Activated T-cell treated with anti-CD3 and anti-CD28 coated beads, Interleukin-2, amount 50 U/mL, for 4 hours (primary cell): ENCODE results near the gene WT1. TPM values are rescaled to one million over a fixed set of nuclear protein-coding genes. Genes with fewer than 3 reads are reported as not detected.
A peak's percentile ranks its signal among the peaks of the same experiment; 100 is the strongest.

ENCODE experiments used
- ATAC-seq, 2 donors: fragments of 200-7000 bp; cut with Tn5 transposase; one replicate each; pipeline ENCODE4 v1.10.0; 2021
- DNase-seq: peaks from one replicate; pipeline ENCODE4 v3.0.0-alpha.2; 2020
- H3K27me3 Mint-ChIP-seq: one replicate; pipeline ENCODE4 v1.8.0; 2021; ENCODE audit warnings: low read depth, mixed read lengths
- H3K36me3 Mint-ChIP-seq: one replicate; pipeline ENCODE4 v1.8.0; 2022; ENCODE audit warnings: mixed read lengths; ENCODE audit not compliant: insufficient read depth
- H3K4me1 Mint-ChIP-seq: one replicate; pipeline ENCODE4 v1.8.0; 2021; ENCODE audit warnings: low read depth, mixed read lengths
- H3K4me3 Mint-ChIP-seq: one replicate; pipeline ENCODE4 v1.8.0; 2021; ENCODE audit warnings: mild to moderate bottlenecking, moderate library complexity, mixed read lengths
- H3K9me3 Mint-ChIP-seq: one replicate; pipeline ENCODE4 v1.8.0; 2021; ENCODE audit warnings: mixed read lengths
- total RNA-seq, 3 donors: library from RNA; stranded (reverse); gene quantifications; one replicate each; pipeline ENCODE4 v1.2.1, GENCODE V29; 2021

The WT1 gene
- total RNA-seq, 3 donors from 2014 or later = 0.18 to 0.30 TPM; not detected in 1

- Mint-ChIP-seq H3K36me3 (no peaks in the 10 kb centered on the region), H3K9me3 (no peaks in the 10 kb centered on the region), H3K4me1 (peaks cover 22% of the 10 kb centered on the region), H3K4me3 (no peak overlapping the region), H3K27me3 (peaks cover 29% of the 10 kb centered on the region)
- DNase-seq = no peak
- ATAC-seq = no peak
Measured at GRCh38 chr11:32421992-32422391, 13.3 kb downstream of the WT1 start.

DNA sequence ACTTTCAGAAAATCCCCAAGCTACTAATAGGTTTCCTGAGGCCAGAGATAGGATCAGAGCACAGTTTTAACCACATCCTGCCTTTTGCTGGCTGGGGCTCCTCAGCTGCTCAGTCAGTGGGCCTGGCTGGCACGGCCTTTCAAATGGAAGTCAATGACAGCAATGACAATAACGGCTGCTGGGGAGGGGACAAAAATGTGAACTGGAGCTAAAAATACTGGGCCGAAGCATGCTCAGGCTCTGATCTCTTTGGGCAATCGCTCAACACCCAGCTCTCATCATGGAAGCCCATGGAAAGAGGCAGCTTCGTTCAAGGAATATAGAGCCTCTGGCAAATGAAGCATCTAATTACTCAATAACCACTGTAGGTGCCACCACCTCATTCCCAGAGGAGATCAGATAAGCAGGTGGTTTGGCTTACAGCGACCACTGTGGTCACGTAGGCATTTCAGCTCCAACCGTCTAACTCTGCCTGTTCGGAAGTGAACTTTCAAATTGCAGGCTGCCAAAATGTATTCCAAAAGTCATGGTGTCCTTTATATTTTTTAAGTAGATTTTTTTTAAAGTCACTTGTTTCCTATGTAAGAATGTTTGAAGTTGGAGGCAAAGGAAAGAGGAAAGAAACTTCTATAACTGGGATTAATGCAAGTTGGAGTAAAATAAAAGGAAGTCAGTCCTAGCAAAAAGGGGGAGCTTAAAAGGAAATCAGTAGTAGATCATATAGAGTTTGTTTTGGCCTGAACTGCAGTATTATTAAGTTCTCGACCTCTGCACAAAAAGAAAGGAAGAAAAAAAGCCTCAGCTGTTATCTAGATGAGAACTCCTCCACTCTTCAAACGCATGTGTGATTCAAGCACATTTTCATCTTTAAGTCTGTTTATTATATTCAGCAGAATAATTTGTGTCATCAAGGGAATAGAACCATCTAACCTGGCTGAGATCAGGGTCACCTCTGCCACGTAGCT is 14.1 kb downstream of the WT1 start:
- Mint-ChIP-seq H3K4me1 (peaks cover 19% of the 10 kb centered on the region), H3K4me3 (no peak overlapping the region), H3K36me3 (no peaks in the 10 kb centered on the region), H3K27me3 (peaks cover 22% of the 10 kb centered on the region), H3K9me3 (no peaks in the 10 kb centered on the region)
- no peak for DNase-seq
- ATAC-seq = peak; percentile 55 to 58

- ATAC-seq = no peak
- peaks cover 17% of the 10 kb centered on the region for H3K4me1 Mint-ChIP-seq
- no peaks in the 10 kb centered on the region for H3K9me3 Mint-ChIP-seq
- no peaks in the 10 kb centered on the region for H3K36me3 Mint-ChIP-seq
- DNase-seq = no peak
- H3K27me3 Mint-ChIP-seq = peaks cover 13% of the 10 kb centered on the region
- H3K4me3 Mint-ChIP-seq = no peak overlapping the region
Measured at GRCh38 chr11:32420139-32420538, 15.2 kb downstream of the WT1 start.

GRCh38 chr11:32418836-32419235 is 16.5 kb downstream of the WT1 start:
- H3K36me3 Mint-ChIP-seq = no peaks in the 10 kb centered on the region
- ATAC-seq = no peak
- H3K9me3 Mint-ChIP-seq = no peaks in the 10 kb centered on the region
- peaks cover 17% of the 10 kb centered on the region for H3K4me1 Mint-ChIP-seq
- H3K27me3 Mint-ChIP-seq = peaks cover 5% of the 10 kb centered on the region
- H3K4me3 Mint-ChIP-seq = no peak overlapping the region
- no peak for DNase-seq

- H3K4me1 Mint-ChIP-seq = peaks cover 17% of the 10 kb centered on the region
- H3K4me3 Mint-ChIP-seq = no peak overlapping the region
- no peaks in the 10 kb centered on the region for H3K36me3 Mint-ChIP-seq
- no peak for DNase-seq
- H3K9me3 Mint-ChIP-seq = no peaks in the 10 kb centered on the region
- no peak for ATAC-seq
- H3K27me3 Mint-ChIP-seq = peaks cover 7% of the 10 kb centered on the region
Measured at GRCh38 chr11:32417806-32418205, 17.5 kb downstream of the WT1 start.

- DNase-seq = no peak
- Mint-ChIP-seq H3K27me3 (peaks cover 3% of the 10 kb centered on the region), H3K9me3 (no peaks in the 10 kb centered on the region), H3K4me3 (no peak overlapping the region), H3K4me1 (peaks cover 7% of the 10 kb centered on the region), H3K36me3 (no peaks in the 10 kb centered on the region)
- ATAC-seq = no peak
Measured at GRCh38 chr11:32416301-32416700, 19.0 kb downstream of the WT1 start.

GRCh38 chr11:32414925-32415324 is 20.4 kb downstream of the WT1 start:
- H3K27me3 Mint-ChIP-seq = peaks cover 7% of the 10 kb centered on the region
- no peak overlapping the region for H3K4me3 Mint-ChIP-seq
- no peaks in the 10 kb centered on the region for H3K36me3 Mint-ChIP-seq
- H3K9me3 Mint-ChIP-seq = no peaks in the 10 kb centered on the region
- ATAC-seq (no peak), DNase-seq (no peak)
- no peaks in the 10 kb centered on the region for H3K4me1 Mint-ChIP-seq

DNA sequence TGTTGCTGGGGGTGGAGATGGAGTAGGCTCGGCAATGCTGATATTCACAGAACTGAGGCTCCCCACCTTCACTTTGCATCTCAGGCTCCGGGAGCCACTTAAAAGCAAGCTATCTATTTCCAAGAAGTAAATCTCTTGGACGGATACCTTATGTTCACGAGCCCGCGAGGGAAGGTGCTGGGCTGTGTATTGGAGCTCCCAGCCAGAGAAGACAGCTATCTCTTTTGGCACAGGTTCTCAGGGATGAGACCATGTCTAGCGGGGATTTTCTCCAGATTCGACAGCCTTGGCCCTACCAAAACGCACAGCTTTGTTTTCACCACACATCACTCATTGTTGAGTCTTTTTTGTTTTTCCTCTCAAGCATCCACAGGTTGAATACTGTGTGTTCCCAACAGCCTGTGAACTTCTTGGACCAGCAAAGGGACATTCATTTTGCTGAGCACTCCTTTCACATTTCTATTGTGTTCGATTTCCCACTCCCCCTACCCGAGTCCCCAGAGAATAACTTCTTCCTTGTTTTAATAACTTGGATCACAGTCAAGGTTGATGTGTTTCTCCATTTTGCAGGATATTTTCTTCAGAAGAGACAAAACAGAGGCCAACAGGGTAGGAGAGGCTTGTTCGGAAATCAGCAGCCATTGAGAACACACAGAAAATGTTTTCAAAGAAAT is 23.3 kb downstream of the WT1 start:
- peaks cover 16% of the 10 kb centered on the region for H3K27me3 Mint-ChIP-seq
- H3K4me3 Mint-ChIP-seq = no peak overlapping the region
- DNase-seq (no peak), ATAC-seq (no peak)
- no peaks in the 10 kb centered on the region for H3K4me1 Mint-ChIP-seq
- no peaks in the 10 kb centered on the region for H3K36me3 Mint-ChIP-seq
- H3K9me3 Mint-ChIP-seq = no peaks in the 10 kb centered on the region

DNA sequence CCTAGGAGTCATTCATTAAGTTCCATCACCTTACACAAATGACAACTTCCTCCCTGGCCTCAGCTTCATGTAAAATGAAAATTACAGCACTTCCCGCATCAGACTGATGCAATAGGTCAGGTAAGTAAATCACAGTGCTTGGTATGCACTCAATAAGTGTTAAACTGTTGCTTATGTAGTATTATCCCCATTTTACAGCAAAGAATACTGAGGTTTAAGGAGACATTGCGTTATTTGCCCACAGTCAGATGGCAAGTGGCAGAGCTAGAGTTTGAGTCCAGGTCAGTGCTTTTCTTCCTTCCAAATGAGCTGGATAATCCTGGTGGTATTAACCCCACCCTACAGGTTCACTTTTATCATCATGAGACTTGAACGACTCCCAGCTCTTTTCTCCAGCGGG is 29.7 kb downstream of the WT1 start:
- DNase-seq = no peak
- ATAC-seq = no peak
- H3K36me3 Mint-ChIP-seq = no peaks in the 10 kb centered on the region
- H3K9me3 Mint-ChIP-seq = peaks cover 4% of the 10 kb centered on the region
- H3K4me1 Mint-ChIP-seq = no peaks in the 10 kb centered on the region
- no peak overlapping the region for H3K4me3 Mint-ChIP-seq
- H3K27me3 Mint-ChIP-seq = peaks cover 27% of the 10 kb centered on the region

DNA sequence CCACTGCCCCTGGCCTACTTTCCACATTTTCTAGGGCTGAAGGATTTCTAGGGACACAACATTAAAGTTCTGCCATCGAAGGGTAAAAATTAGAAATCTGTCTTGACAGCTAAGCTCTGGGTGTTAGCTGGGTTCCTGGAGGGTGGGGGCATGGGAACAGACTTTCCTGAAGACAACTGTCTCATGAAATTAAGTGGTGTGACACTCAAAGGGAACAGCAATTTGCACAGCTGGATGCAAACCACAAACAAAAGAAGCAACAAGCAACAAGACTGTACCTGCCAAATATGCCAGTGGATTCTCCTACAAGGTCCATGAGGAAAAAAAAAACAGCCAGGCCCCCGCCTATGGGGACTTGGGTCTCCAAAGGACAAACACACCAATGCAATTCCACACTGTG is 32.5 kb downstream of the WT1 start:
- Mint-ChIP-seq H3K36me3 (no peaks in the 10 kb centered on the region), H3K9me3 (peaks cover 4% of the 10 kb centered on the region), H3K4me1 (no peaks in the 10 kb centered on the region), H3K4me3 (no peak overlapping the region), H3K27me3 (peaks cover 25% of the 10 kb centered on the region)
- no peak for ATAC-seq
- no peak for DNase-seq

GRCh38 chr11:32400670-32401369 is 34.5 kb downstream of the WT1 start:
- peaks cover 4% of the 10 kb centered on the region for H3K9me3 Mint-ChIP-seq
- no peak overlapping the region for H3K4me3 Mint-ChIP-seq
- DNase-seq (no peak), ATAC-seq (no peak)
- H3K4me1 Mint-ChIP-seq = no peaks in the 10 kb centered on the region
- H3K27me3 Mint-ChIP-seq = peaks cover 21% of the 10 kb centered on the region
- H3K36me3 Mint-ChIP-seq = no peaks in the 10 kb centered on the region

DNA sequence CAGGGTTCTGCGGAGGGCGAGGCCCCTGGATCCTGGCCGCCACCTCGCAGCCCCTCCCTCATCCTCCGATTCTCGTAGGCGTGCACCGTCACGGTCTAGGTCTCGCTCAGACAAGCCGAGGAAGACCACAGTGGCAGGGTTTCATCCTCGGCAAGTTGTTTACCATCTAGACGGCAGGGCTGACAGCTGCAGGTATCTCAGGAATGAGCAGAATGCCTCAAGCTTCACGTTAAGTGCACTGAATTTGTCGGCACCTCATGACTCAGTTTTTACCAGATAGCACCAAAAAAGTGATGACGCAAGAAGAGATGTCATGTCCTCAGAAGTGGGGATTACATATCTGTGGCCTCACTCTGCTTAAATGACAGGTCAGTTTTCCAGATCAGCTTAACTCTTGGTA is 35.1 kb downstream of the WT1 start:
- Mint-ChIP-seq H3K9me3 (peaks cover 4% of the 10 kb centered on the region), H3K4me3 (no peak overlapping the region), H3K36me3 (no peaks in the 10 kb centered on the region), H3K27me3 (peaks cover 20% of the 10 kb centered on the region), H3K4me1 (no peaks in the 10 kb centered on the region)
- ATAC-seq = no peak
- no peak for DNase-seq

- no peaks in the 10 kb centered on the region for H3K36me3 Mint-ChIP-seq
- ATAC-seq = no peak
- H3K4me3 Mint-ChIP-seq = no peak overlapping the region
- no peak for DNase-seq
- H3K27me3 Mint-ChIP-seq = peaks cover 10% of the 10 kb centered on the region
- H3K9me3 Mint-ChIP-seq = peaks cover 4% of the 10 kb centered on the region
- no peaks in the 10 kb centered on the region for H3K4me1 Mint-ChIP-seq
Measured at GRCh38 chr11:32396991-32397390, 38.3 kb downstream of the WT1 start.

DNA sequence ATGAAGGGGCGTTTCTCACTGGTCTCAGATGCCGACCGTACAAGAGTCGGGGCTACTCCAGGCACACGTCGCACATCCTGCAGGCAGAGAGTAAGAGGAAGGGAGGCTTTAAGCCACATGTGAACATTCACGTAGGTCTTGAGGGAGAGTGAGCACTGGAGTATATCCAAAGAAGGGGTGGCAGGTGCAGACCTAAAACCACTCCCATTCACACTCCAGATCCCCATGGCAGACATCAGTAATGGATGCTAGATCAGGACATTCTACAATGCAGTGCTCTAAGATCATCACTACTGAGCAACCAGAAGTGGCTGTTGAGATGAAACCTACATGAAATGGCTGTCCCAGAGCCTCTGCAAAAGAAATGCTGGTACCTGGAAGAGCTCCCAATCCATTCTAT is 39.0 kb downstream of the WT1 start:
- H3K9me3 Mint-ChIP-seq = peaks cover 4% of the 10 kb centered on the region
- ATAC-seq (no peak), DNase-seq (no peak)
- H3K4me3 Mint-ChIP-seq = no peak overlapping the region
- H3K4me1 Mint-ChIP-seq = no peaks in the 10 kb centered on the region
- H3K27me3 Mint-ChIP-seq = peaks cover 10% of the 10 kb centered on the region
- no peaks in the 10 kb centered on the region for H3K36me3 Mint-ChIP-seq
